H1 (cell line): Measurements from ENCODE around the gene GRXCR2. TPM values are rescaled to one million over a fixed set of nuclear protein-coding genes. Genes with fewer than 3 reads are reported as not detected.

ENCODE experiments used
- CTCF ChIA-PET: fragments of 300-600 bp; sonication (Branson Sonifier 250); formaldehyde crosslinking; loops from one replicate; lab custom pipeline; 2021; ENCODE audit not compliant: partially characterized antibody; lab: Charles Lee
- POLR2A ChIA-PET: fragments of 300-600 bp; sonication (Branson Sonifier 250); formaldehyde crosslinking; loops from one replicate; lab custom pipeline; 2021; ENCODE audit warnings: inconsistent platforms; ENCODE audit not compliant: partially characterized antibody; lab: Charles Lee
- DNase-seq, 2 experiments: peaks; one replicate each; pipeline versions ENCODE4 v3.0.0 to v3.0.0-alpha.2; 2010 to 2022; ENCODE audit warnings: low spot score in 2 of 2, low read depth in 1 of 2, mixed read lengths in 1 of 2
- FAIRE-seq: peaks from 2 replicates; lab custom pipeline; 2011; peaks lifted over from hg19 to GRCh38; lab: Jason Lieb, UNC
- H2AFZ ChIP-seq: 2 replicates; pipeline ENCODE4 v1.8.1; 2012; ENCODE audit warnings: low read length, inconsistent platforms
- H2AK5ac ChIP-seq: 2 replicates; pipeline ENCODE4 v1.6.1; 2013; ENCODE audit warnings: low read depth, low read length
- H2BK120ac ChIP-seq: replicated peaks from 2 replicates; pipeline ENCODE3; 2013; ENCODE audit warnings: low read depth, low read length, inconsistent platforms
- H2BK12ac ChIP-seq: 2 replicates; pipeline ENCODE4 v1.6.1; 2013; ENCODE audit warnings: low read depth, low read length
- H2BK15ac ChIP-seq: 2 replicates; pipeline ENCODE4 v1.6.1; 2013; ENCODE audit warnings: low read length
- H2BK20ac ChIP-seq: 2 replicates; pipeline ENCODE4 v1.6.1; 2013; ENCODE audit warnings: low read length
- H2BK5ac ChIP-seq: 2 replicates; pipeline ENCODE4 v1.6.1; 2013; ENCODE audit warnings: low read depth, low read length
- H3K14ac ChIP-seq: 2 replicates; pipeline ENCODE4 v1.6.1; 2013; ENCODE audit warnings: inconsistent platforms; ENCODE audit not compliant: insufficient read length
- H3K18ac ChIP-seq: 2 replicates; pipeline ENCODE4 v1.6.1; 2013; ENCODE audit warnings: low read length; ENCODE audit errors: extremely low read depth
- H3K23ac ChIP-seq: 2 replicates; pipeline ENCODE4 v1.6.1; 2013; ENCODE audit warnings: inconsistent platforms; ENCODE audit not compliant: insufficient read length
- H3K23me2 ChIP-seq: 2 replicates; pipeline ENCODE4 v1.6.1; 2013; ENCODE audit warnings: low read depth, low read length
- H3K27ac ChIP-seq: 2 replicates; pipeline ENCODE4 v1.6.1; 2011; ENCODE audit warnings: low read depth, low read length, inconsistent platforms
- H3K27me3 ChIP-seq, 4 experiments: replicated peaks in 1 of 4; 1 replicate in 1 of 4; 2 replicates in 3 of 4; pipeline versions ENCODE4 v1.6.1 to v1.8.1; 2011 to 2013; ENCODE audit warnings: low read length in 3 of 4, mild to moderate bottlenecking in 3 of 4, inconsistent platforms in 2 of 4, mixed read lengths in 2 of 4, moderate library complexity in 1 of 4; ENCODE audit not compliant: control insufficient read depth in 3 of 4, insufficient read depth in 3 of 4; ENCODE audit errors: extremely low read depth in 1 of 4
- H3K36me3 ChIP-seq, 4 experiments: 2 replicates each; pipeline versions ENCODE4 v1.6.1 to v1.8.1; 2011 to 2013; ENCODE audit warnings: mild to moderate bottlenecking in 4 of 4, low read length in 3 of 4, moderate library complexity in 2 of 4, control low read depth in 1 of 4, inconsistent platforms in 1 of 4; ENCODE audit not compliant: insufficient read depth in 4 of 4, control insufficient read depth in 2 of 4
- H3K4ac ChIP-seq: replicated peaks from 2 replicates; pipeline ENCODE3; 2013; ENCODE audit warnings: low read length, low read depth, mixed read lengths, inconsistent platforms; ENCODE audit not compliant: insufficient read length
- H3K4me1 ChIP-seq, 4 experiments: replicated peaks in 1 of 4; 1 replicate in 1 of 4; 2 replicates in 3 of 4; pipeline versions ENCODE4 v1.6.1 to v1.8.1; 2011 to 2013; ENCODE audit warnings: low read length in 3 of 4, inconsistent platforms in 2 of 4, mixed read lengths in 1 of 4; ENCODE audit not compliant: insufficient read depth in 4 of 4, control insufficient read depth in 3 of 4
- H3K4me2 ChIP-seq, 2 experiments: 2 replicates each; pipeline versions ENCODE4 v1.6.1 to v1.8.1; 2011 to 2013; ENCODE audit warnings: low read depth in 2 of 2, low read length in 2 of 2, control low read depth in 1 of 2, inconsistent platforms in 1 of 2, mild to moderate bottlenecking in 1 of 2; ENCODE audit not compliant: insufficient read depth in 1 of 2
- H3K4me3 ChIP-seq, 4 experiments: fragments of 200-600, 300-600 bp in 1 of 4; sonication (generic), shearing (Covaris generic), sonication (Bioruptor Twin) in 1 of 4; 2 replicates each; pipeline versions ENCODE4 v1.5.1 to v1.8.1; 2011 to 2016; ENCODE audit warnings: low read length in 4 of 4, low read depth in 3 of 4, control low read depth in 2 of 4, inconsistent platforms in 2 of 4, mild to moderate bottlenecking in 2 of 4, mixed read lengths in 1 of 4, moderate library complexity in 1 of 4; ENCODE audit not compliant: insufficient read depth in 2 of 4; ENCODE audit errors: extremely low read depth in 1 of 4
- H3K56ac ChIP-seq: replicated peaks from 2 replicates; pipeline ENCODE3; 2013; ENCODE audit warnings: low read depth, mild to moderate bottlenecking, mixed read lengths, low read length, inconsistent platforms; ENCODE audit not compliant: insufficient read length
- H3K79me1 ChIP-seq: 2 replicates; pipeline ENCODE4 v1.6.1; 2013; ENCODE audit warnings: low read depth, low read length, control low read depth
- H3K79me2 ChIP-seq, 2 experiments: 2 replicates each; pipeline versions ENCODE4 v1.6.1 to v1.8.1; 2012 to 2013; ENCODE audit warnings: low read length in 2 of 2, mild to moderate bottlenecking in 2 of 2, inconsistent platforms in 1 of 2; ENCODE audit not compliant: insufficient read depth in 2 of 2, control insufficient read depth in 1 of 2
- H3K9ac ChIP-seq, 4 experiments: replicated peaks in 1 of 4; 1 replicate in 1 of 4; 2 replicates in 3 of 4; pipeline versions ENCODE4 v1.6.1 to v1.8.1; 2011 to 2013; ENCODE audit warnings: low read depth in 3 of 4, low read length in 3 of 4, control low read depth in 2 of 4, mild to moderate bottlenecking in 2 of 4, moderate library complexity in 2 of 4, inconsistent platforms in 1 of 4; ENCODE audit errors: extremely low read depth in 1 of 4
- H3K9me3 ChIP-seq, 2 experiments: 2 replicates each; pipeline versions ENCODE4 v1.6.1 to v1.8.1; 2012 to 2013; ENCODE audit warnings: mild to moderate bottlenecking in 2 of 2, moderate library complexity in 2 of 2, control low read depth in 1 of 2, inconsistent platforms in 1 of 2, low read depth in 1 of 2, low read length in 1 of 2, mixed read lengths in 1 of 2; ENCODE audit not compliant: insufficient read depth in 2 of 2
- H4K20me1 ChIP-seq, 2 experiments: replicated peaks in 1 of 2; 2 replicates each; pipeline versions ENCODE3 to v1.8.1; 2011 to 2013; ENCODE audit warnings: inconsistent platforms in 2 of 2, low read length in 2 of 2, mild to moderate bottlenecking in 1 of 2; ENCODE audit not compliant: insufficient read depth in 2 of 2, control insufficient read depth in 1 of 2
- H4K5ac ChIP-seq: 2 replicates; pipeline ENCODE4 v1.6.1; 2013; ENCODE audit warnings: low read length, low read depth, mixed read lengths, inconsistent platforms; ENCODE audit not compliant: insufficient read length
- H4K8ac ChIP-seq: 2 replicates; pipeline ENCODE4 v1.8.0; 2013; ENCODE audit warnings: mild to moderate bottlenecking, moderate library complexity, low read length, inconsistent platforms; ENCODE audit not compliant: insufficient read depth; ENCODE audit errors: extremely low read depth
- H4K91ac ChIP-seq: replicated peaks from 2 replicates; pipeline ENCODE3; 2013; ENCODE audit warnings: low read length, mixed read lengths, inconsistent platforms; ENCODE audit not compliant: insufficient read length
- CBX5 ChIP-seq: fragments of 300-800, 300-1000 bp; sonication (generic); IDR thresholded peaks from 2 replicates; pipeline ENCODE4 v1.7.1; 2016; ENCODE audit warnings: antibody characterized with exemption, low read length, low read depth
- CTBP2 ChIP-seq: IDR thresholded peaks from 2 replicates; pipeline ENCODE4 v1.7.0; 2011; ENCODE audit warnings: borderline replicate concordance, mild to moderate bottlenecking, moderate library complexity, mixed read lengths, low read length; ENCODE audit not compliant: insufficient read depth, insufficient read length
- JUN ChIP-seq: IDR thresholded peaks from 2 replicates; pipeline ENCODE4 v1.6.1; 2011; ENCODE audit warnings: low read depth, mild to moderate bottlenecking, improper control_type of control experiment, low read length
- PHF8 ChIP-seq: fragments of 200-600 bp; sonication (generic); conservative IDR thresholded peaks from 2 replicates; pipeline ENCODE4 v1.7.1; 2012; ENCODE audit warnings: low read depth, mild to moderate bottlenecking, inconsistent platforms, low read length, moderate library complexity
- RNF2 ChIP-seq: fragments of 200-900, 300-1000 bp; sonication (generic); IDR thresholded peaks from 2 replicates; pipeline ENCODE4 v1.7.1; 2016; ENCODE audit warnings: borderline replicate concordance, low read depth, mild to moderate bottlenecking, antibody characterized with exemption, low read length; ENCODE audit not compliant: poor library complexity, severe bottlenecking; ENCODE audit errors: missing control alignments
- TAF7 ChIP-seq: optimal IDR thresholded peaks from 2 replicates; pipeline ENCODE3; 2011; ENCODE audit warnings: low read depth, mild to moderate bottlenecking, inconsistent platforms, low read length, moderate library complexity, borderline replicate concordance
- WGBS, 2 experiments: shearing (Covaris generic) in 1 of 2; methylation state at CpG; one replicate each; pipeline versions ENCODE4 v1.1.6 to v1.1.7; 2013 to 2015; ENCODE audit warnings: low lambda C conversion rate in 2 of 2, mixed read lengths in 2 of 2, inconsistent platforms in 1 of 2, low coverage in 1 of 2, missing lambda C conversion rate in 1 of 2; ENCODE audit not compliant: insufficient replicate concordance in 2 of 2, insufficient coverage in 1 of 2, insufficient read length in 1 of 2; ENCODE audit errors: extremely low coverage in 1 of 2, missing lambda C conversion rate in 1 of 2; 5-methylcytosine and 5-hydroxymethylcytosine counted together
- polyA plus RNA-seq, 7 experiments: library from polyadenylated mRNA; depleted of rRNA in 3 of 7; stranded (reverse) in 5 of 7; unstranded in 2 of 7; fragments of >200 nt in 5 of 7; fragments of 200-250 nt in 2 of 7; gene quantifications; 1 replicate in 5 of 7; 2 replicates in 1 of 7; 4 replicates in 1 of 7; pipeline versions ENCODE4 v1.2.1 to v1.2.3, GENCODE V29; 2011 to 2013; ENCODE audit warnings: missing spikeins in 2 of 7, mixed read lengths in 2 of 7
- total RNA-seq: library from RNA; stranded (reverse); fragmentation: NEBNext Ultra II Directional; extraction: Animal tissue kit (Norgen Biotek cat#: 25700); gene quantifications from 2 replicates; pipeline ENCODE4 v1.2.1, GENCODE V29; 2021

GRXCR2 gene
- total and polyA plus RNA-seq, 2 of the 8 experiments (the other 6 are each of a cell fraction or from before 2014, with no cell fraction given): not detected

GRCh38 chr5:145838276-145838675 lies 34.5 kb downstream of the GRXCR2 start:
- H2BK12ac ChIP-seq: no peak overlapping the region
- 82% methylated on average over 6 of the region's 6 CpGs; no CpG with 5 or more reads in 1 of the 2 experiments for WGBS, 2 experiments
- no peak overlapping the region for H3K4me2 ChIP-seq
- no peaks in the 10 kb centered on the region for H3K9me3 ChIP-seq
- ChIA-PET POLR2A (no interaction called here), CTCF (interaction anchor here (0.8 to 3.2 kb wide), 4 partner anchors 12 to 213 kb away, joined by 3 to 14 read pairs (median 4); no protein-coding TSS in a partner anchor)
- no peak overlapping the region for H2BK15ac ChIP-seq
- no peak overlapping the region for H2BK120ac ChIP-seq
- H4K8ac ChIP-seq: no peak overlapping the region
- no peak overlapping the region for H2AK5ac ChIP-seq
- no peaks in the 10 kb centered on the region for H4K20me1 ChIP-seq
- no peak overlapping the region for H3K56ac ChIP-seq
- H3K9ac ChIP-seq: no peak overlapping the region
- no peaks in the 10 kb centered on the region for H3K36me3 ChIP-seq
- H3K79me2 ChIP-seq: no peaks in the 10 kb centered on the region
- H3K23ac ChIP-seq: no peak overlapping the region
- H3K14ac ChIP-seq: no peak overlapping the region
- TF ChIP-seq CBX5 (no peak), PHF8 (no peak), JUN (no peak), TAF7 (no peak), RNF2 (no peak), CTBP2 (no peak)
- H4K91ac ChIP-seq: no peak overlapping the region
- H2BK5ac ChIP-seq: no peak overlapping the region
- no peak overlapping the region for H3K18ac ChIP-seq
- no peak overlapping the region for H3K4me3 ChIP-seq
- peaks cover 11% of the 10 kb centered on the region; the same call in 1 of the 2 replicates for H3K23me2 ChIP-seq
- no peak for DNase-seq
- H2BK20ac ChIP-seq: no peak overlapping the region
- H3K4me1 ChIP-seq: peaks cover 2 to 6% (median 4%) of the 10 kb centered on the region in 4 experiments; a peak in 4 of 7 replicates
- peaks cover 0 to 18% (median 16%) of the 10 kb centered on the region in 4 experiments; a peak in 6 of 7 replicates for H3K27me3 ChIP-seq
- H3K27ac ChIP-seq: no peak overlapping the region
- H3K4ac ChIP-seq: no peak overlapping the region
- no peak overlapping the region for H4K5ac ChIP-seq
- H3K79me1 ChIP-seq: no peaks in the 10 kb centered on the region
- no peak overlapping the region for H2AFZ ChIP-seq
- no peak for FAIRE-seq
